GM21367 (cell line): ENCODE results near the gene NR3C1.

Experiments used
- ATAC-seq: cut with Tn5 transposase; IDR thresholded peaks from one replicate; pipeline ENCODE4 v1.9.1; 2021; ENCODE audit not compliant: unreplicated experiment

NR3C1 gene

GRCh38 chr5:143267186-143267585, 136.3 kb downstream of the NR3C1 start:
- no peak for ATAC-seq

GRCh38 chr5:143265995-143266394, 137.5 kb downstream of the NR3C1 start:
- ATAC-seq: no peak

- ATAC-seq: no peak
These were observed 140.1 kb downstream of the NR3C1 start for GRCh38 chr5:143263272-143263810.

- ATAC-seq: no peak
These were observed 140.9 kb downstream of the NR3C1 start for GRCh38 chr5:143262393-143263174.

- ATAC-seq: no peak
These were observed 141.6 kb downstream of the NR3C1 start for GRCh38 chr5:143261748-143262392.

- no peak for ATAC-seq
These were observed 144.3 kb downstream of the NR3C1 start for GRCh38 chr5:143259254-143259605.

GRCh38 chr5:143258559-143259253, 144.8 kb downstream of the NR3C1 start:
- no peak for ATAC-seq

- no peak for ATAC-seq
These were observed 148.7 kb downstream of the NR3C1 start for GRCh38 chr5:143254819-143255218.

- no peak for ATAC-seq
These were observed 151.5 kb downstream of the NR3C1 start for GRCh38 chr5:143251946-143252345.

- ATAC-seq: no peak
These were observed 152.3 kb downstream of the NR3C1 start for GRCh38 chr5:143251190-143251589.

GRCh38 chr5:143249851-143250250, 153.6 kb downstream of the NR3C1 start:
- ATAC-seq: no peak

GRCh38 chr5:143248822-143249579, 154.5 kb downstream of the NR3C1 start:
- ATAC-seq: no peak

GRCh38 chr5:143248391-143248790, 155.1 kb downstream of the NR3C1 start:
- no peak for ATAC-seq

GRCh38 chr5:143247134-143247815, 156.2 kb downstream of the NR3C1 start:
- no peak for ATAC-seq

- ATAC-seq: no peak
These were observed 157.4 kb downstream of the NR3C1 start for GRCh38 chr5:143245929-143246561.

- ATAC-seq: no peak
These were observed 158.5 kb downstream of the NR3C1 start for GRCh38 chr5:143244990-143245389.

- no peak for ATAC-seq
These were observed 159.3 kb downstream of the NR3C1 start for GRCh38 chr5:143244000-143244736.

- no peak for ATAC-seq
These were observed 160.4 kb downstream of the NR3C1 start for GRCh38 chr5:143243103-143243502.

- no peak for ATAC-seq
These were observed 161.6 kb downstream of the NR3C1 start for GRCh38 chr5:143241892-143242291.
